Spinal cord (tissue), 10 donors: Measurements from ENCODE around the gene IMMP2L. TPM values are rescaled to one million over a fixed set of nuclear protein-coding genes. Genes with fewer than 3 reads are reported as not detected.

Experiments used
- DNase-seq, 6 donors: peaks; one replicate each; pipeline versions ENCODE4 v3.0.0 to v3.0.0-alpha.2; 2013 to 2015; ENCODE audit warnings: low spot score in 6 of 6, low read depth in 4 of 6
- H3K27ac ChIP-seq: one replicate; pipeline ENCODE4 v1.5.1; 2013; ENCODE audit warnings: low read depth, low read length, control low read depth
- H3K27me3 ChIP-seq: one replicate; pipeline ENCODE4 v1.6.1; 2013; ENCODE audit warnings: low read length; ENCODE audit not compliant: control insufficient read depth, insufficient read depth
- H3K36me3 ChIP-seq: one replicate; pipeline ENCODE4 v1.6.1; 2013; ENCODE audit warnings: low read length; ENCODE audit not compliant: control insufficient read depth, insufficient read depth
- H3K4me1 ChIP-seq: one replicate; pipeline ENCODE4 v1.6.1; 2013; ENCODE audit warnings: low read length; ENCODE audit not compliant: control insufficient read depth, insufficient read depth
- H3K4me3 ChIP-seq: one replicate; pipeline ENCODE4 v1.5.1; 2013; ENCODE audit warnings: low read depth, low read length, control low read depth
- H3K9me3 ChIP-seq: one replicate; pipeline ENCODE4 v1.6.1; 2013; ENCODE audit warnings: low read length; ENCODE audit not compliant: control insufficient read depth, insufficient read depth
- WGBS: methylation state at CpG from one replicate; pipeline ENCODE4 v1.1.5; 2013; ENCODE audit warnings: missing lambda C conversion rate; ENCODE audit not compliant: insufficient coverage; 5-methylcytosine and 5-hydroxymethylcytosine counted together
- polyA plus RNA-seq, 2 donors: library from polyadenylated mRNA; unstranded; fragments of 120-200 nt; gene quantifications; one replicate each; pipeline ENCODE4 v1.2.1, GENCODE V29; 2013; ENCODE audit not compliant: insufficient read length in 2 of 2
- total RNA-seq, 2 donors: library from RNA; depleted of rRNA in 1 of 2; stranded (reverse); fragments of 120-200 nt in 1 of 2; fragments of >200 nt in 1 of 2; gene quantifications; one replicate each; pipeline versions ENCODE4 v1.2.3 to v1.2.4, GENCODE V29; 2013 to 2014
- donor health status: healthy.

Gene IMMP2L
- total and polyA plus RNA-seq, 4 donors: 14.8 to 26.8 (median 17.4) TPM

DNA sequence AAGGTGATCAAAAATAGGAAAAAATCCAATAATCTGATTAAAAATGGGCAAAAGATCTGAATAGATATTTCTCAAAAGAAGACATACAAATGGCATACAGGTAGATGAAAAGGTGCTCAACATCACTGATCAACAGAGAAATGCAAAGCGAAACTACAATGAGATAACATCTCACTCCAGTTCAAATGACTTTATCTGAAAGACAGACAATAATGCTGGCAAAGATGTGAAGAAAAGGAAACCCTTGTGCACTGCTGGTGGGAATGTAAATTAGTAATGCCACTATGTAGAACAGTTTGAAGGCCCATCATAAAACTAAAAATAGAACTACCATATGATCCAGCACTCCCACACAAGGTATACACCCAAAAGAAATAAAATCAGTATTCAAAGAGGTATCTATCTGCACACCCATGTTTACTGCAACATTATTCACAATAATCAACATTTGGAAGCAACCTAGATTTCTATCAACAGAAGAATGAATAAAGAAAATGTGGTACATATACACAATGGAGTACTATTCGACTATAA is 386.3 kb downstream of the IMMP2L start:
- H3K4me1 ChIP-seq: no peaks in the 10 kb centered on the region
- no peaks in the 10 kb centered on the region for H3K36me3 ChIP-seq
- no CpG with 5 or more reads among the region's 2 CpGs for WGBS

DNA sequence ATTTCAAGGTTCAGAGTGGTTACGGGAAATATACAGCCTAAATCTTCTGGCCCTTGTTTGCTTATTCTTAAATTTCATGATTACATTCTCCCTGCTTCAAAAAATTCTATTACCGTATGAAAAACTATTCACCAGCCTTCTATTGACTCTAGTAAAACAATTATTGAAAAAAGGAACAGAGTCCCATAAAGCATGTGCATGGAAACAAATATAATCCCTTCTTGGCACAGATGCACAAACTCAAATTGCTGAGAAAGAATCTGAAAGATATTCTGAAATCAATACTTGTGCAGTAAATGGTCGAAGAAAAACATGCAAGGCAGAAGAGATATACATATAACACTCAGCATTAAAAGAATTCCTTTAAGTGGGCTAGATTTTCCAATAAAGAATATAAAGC is 387.8 kb downstream of the IMMP2L start:
- no peaks in the 10 kb centered on the region for H3K36me3 ChIP-seq
- H3K4me1 ChIP-seq: no peaks in the 10 kb centered on the region
- no peaks in the 10 kb centered on the region for H3K27me3 ChIP-seq
- peak in 1 of 6 donors; percentile 23 for DNase-seq
- H3K4me3 ChIP-seq: no peak overlapping the region
- no CpG with 5 or more reads among the region's 3 CpGs for WGBS
- no peak overlapping the region for H3K27ac ChIP-seq
- H3K9me3 ChIP-seq: peaks cover 2% of the 10 kb centered on the region

More for the DNA sequence above, 386.3 kb downstream of the IMMP2L start:
- H3K4me3 ChIP-seq: no peak overlapping the region
- H3K27me3 ChIP-seq: no peaks in the 10 kb centered on the region
- DNase-seq: no peak
- H3K27ac ChIP-seq: no peak overlapping the region
- H3K9me3 ChIP-seq: peaks cover 2% of the 10 kb centered on the region

DNA sequence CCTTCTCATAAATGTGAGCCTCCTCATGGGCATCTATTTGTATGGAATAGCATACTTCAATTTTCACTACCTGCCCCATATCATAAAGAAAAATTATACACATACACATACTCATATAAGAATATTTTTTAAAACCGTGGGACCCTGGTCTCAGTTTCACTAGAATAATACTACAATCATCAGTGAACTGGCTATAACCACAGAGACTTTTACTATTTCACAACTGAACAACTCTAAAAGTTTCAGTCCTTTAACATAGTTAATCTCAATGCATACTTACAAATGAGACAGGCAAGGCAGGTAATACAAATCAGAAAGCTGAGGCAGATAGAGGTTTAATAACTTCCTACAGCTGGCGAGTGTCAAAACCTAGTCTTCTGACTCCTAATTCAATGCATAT is 388.3 kb downstream of the IMMP2L start:
- WGBS: 100% methylated on average over 1 of the region's 2 CpGs
- H3K9me3 ChIP-seq: no peaks in the 10 kb centered on the region
- H3K4me3 ChIP-seq: no peak overlapping the region
- no peak for DNase-seq
- H3K4me1 ChIP-seq: no peaks in the 10 kb centered on the region
- H3K27me3 ChIP-seq: no peaks in the 10 kb centered on the region
- H3K36me3 ChIP-seq: no peaks in the 10 kb centered on the region
- H3K27ac ChIP-seq: no peak overlapping the region

DNA sequence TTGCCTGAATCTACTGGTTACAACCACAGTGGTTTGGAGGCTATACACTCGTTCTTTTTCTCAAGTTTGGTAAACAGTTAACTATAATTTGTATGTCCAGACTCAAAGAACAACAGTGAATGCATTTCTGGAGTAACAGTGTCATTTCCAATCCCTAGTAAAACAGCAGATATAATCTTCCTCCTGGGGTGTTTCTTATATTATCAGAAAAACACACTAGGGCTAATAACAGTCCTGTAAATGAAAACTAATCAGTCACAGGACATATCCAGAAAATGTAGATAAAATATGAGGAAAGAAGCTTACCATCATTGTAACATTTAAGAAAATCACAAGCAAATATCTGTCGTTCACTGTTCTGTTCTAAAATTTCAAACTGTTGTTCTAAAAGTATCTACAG is 388.8 kb downstream of the IMMP2L start:
- no peak for DNase-seq
- H3K4me3 ChIP-seq: no peak overlapping the region
- no peak overlapping the region for H3K27ac ChIP-seq
- H3K9me3 ChIP-seq: no peaks in the 10 kb centered on the region
- WGBS: no CpG with 5 or more reads among the region's 2 CpGs
- H3K27me3 ChIP-seq: no peaks in the 10 kb centered on the region
- no peaks in the 10 kb centered on the region for H3K36me3 ChIP-seq
- no peaks in the 10 kb centered on the region for H3K4me1 ChIP-seq

DNA sequence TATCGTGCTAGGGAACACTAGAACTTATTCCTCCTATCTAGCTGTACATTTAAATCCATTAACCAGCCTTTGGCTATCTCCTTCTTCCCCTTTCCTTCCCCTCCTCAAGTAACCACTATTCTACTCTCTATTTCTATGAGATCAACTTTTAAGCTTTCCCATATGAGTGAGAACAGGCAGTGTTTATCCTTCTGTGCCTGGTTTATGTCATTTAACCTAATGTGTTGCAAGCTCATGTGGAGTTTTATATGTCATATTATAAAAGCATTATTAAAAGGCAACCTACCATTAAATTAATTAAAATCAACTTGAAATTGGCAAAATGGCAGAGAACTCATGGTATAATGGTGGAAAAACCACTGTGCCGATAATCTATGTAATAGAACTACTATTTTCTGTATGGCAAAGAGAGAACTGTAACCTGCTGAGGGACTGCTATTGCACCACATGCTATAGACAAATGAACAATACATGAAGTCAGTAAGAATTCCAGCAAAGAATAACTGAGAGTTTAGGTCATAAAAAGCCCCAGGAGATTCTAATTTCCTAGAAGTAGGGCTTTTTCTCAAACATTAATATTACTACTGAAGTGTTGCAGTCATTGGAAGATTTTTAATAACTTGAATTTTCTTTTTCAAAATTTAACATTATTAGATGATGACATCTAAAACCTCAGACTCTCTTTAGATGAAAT is 389.6 kb downstream of the IMMP2L start:
- H3K27ac ChIP-seq: no peak overlapping the region
- no peaks in the 10 kb centered on the region for H3K36me3 ChIP-seq
- H3K27me3 ChIP-seq: no peaks in the 10 kb centered on the region
- H3K9me3 ChIP-seq: no peaks in the 10 kb centered on the region
- no peaks in the 10 kb centered on the region for H3K4me1 ChIP-seq
- no peak overlapping the region for H3K4me3 ChIP-seq
- no CpG with 5 or more reads among the region's 2 CpGs for WGBS
- peak in 1 of 6 donors; percentile 43 for DNase-seq

DNA sequence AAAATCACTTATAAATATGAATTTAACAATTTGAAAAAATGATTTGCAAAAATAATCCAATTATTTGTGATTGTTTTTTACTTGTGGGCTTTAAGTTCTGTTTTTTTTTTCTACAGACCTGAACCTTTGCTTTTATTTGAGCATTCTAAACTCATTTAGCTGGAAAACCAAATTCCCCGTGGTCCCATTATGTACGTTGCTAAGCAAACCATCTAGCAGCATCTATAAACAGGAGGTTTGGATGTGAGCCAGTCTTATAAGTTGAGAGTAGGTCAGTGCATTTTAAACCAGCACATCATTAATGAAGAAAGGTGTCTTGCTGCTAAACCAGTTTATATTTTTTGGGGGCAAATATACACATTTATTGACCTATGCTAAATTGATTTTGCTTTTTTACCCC is 394.1 kb downstream of the IMMP2L start:
- WGBS: no CpG with 5 or more reads among the region's 2 CpGs
- H3K27me3 ChIP-seq: no peaks in the 10 kb centered on the region
- no peaks in the 10 kb centered on the region for H3K36me3 ChIP-seq
- H3K4me1 ChIP-seq: no peaks in the 10 kb centered on the region
- H3K27ac ChIP-seq: no peak overlapping the region
- DNase-seq: peak; percentile 20 to 95 (median 56)
- no peak overlapping the region for H3K4me3 ChIP-seq
- no peaks in the 10 kb centered on the region for H3K9me3 ChIP-seq

DNA sequence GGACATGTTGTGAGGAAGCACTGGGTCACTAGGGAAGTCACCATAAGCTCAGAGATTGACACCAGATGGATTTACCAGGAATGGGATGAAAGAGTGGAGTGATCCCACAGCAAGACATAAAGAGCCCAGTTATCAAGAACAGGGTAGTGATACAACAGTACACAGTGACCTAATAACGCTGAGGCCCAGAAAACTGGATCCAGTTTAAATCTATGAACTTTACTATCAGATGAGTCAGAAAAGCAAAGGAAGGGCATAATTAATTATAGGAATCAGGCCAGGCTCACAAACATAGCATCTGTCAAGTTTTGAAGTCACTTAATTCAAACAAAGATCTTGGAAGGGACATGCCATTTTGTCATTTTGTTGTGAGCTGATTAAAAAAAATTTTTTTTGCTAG is 397.9 kb downstream of the IMMP2L start:
- no peak for DNase-seq
- Histone ChIP-seq H3K4me1 (no peaks in the 10 kb centered on the region), H3K36me3 (no peaks in the 10 kb centered on the region), H3K27ac (no peak overlapping the region), H3K27me3 (no peaks in the 10 kb centered on the region), H3K9me3 (no peaks in the 10 kb centered on the region), H3K4me3 (no peak overlapping the region)
- WGBS: no CpG with 5 or more reads among the region's 1 CpG

DNA sequence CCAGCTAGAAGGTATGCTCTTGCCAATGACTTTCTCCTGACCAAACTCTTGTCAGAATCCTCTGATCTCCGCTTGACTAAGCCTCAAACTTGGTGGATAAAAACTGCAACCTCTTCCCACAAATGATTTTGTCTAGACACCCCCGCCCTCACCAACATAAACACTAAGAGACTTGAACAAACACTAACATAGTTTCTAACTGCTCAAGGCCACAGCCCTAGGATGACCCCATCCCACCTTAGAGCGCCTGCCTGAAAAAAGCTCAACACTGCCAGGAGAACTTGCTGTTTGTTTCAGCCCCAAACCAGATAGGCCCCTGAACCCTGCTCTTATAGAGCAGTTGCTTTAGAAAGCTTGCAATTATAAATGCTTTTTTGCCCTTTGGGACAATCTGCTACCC is 399.6 kb downstream of the IMMP2L start:
- WGBS: 92% methylated on average over 3 of the region's 3 CpGs
- H3K27ac ChIP-seq: no peak overlapping the region
- H3K4me3 ChIP-seq: no peak overlapping the region
- no peaks in the 10 kb centered on the region for H3K4me1 ChIP-seq
- no peak for DNase-seq
- no peaks in the 10 kb centered on the region for H3K27me3 ChIP-seq
- no peaks in the 10 kb centered on the region for H3K36me3 ChIP-seq
- no peaks in the 10 kb centered on the region for H3K9me3 ChIP-seq

DNA sequence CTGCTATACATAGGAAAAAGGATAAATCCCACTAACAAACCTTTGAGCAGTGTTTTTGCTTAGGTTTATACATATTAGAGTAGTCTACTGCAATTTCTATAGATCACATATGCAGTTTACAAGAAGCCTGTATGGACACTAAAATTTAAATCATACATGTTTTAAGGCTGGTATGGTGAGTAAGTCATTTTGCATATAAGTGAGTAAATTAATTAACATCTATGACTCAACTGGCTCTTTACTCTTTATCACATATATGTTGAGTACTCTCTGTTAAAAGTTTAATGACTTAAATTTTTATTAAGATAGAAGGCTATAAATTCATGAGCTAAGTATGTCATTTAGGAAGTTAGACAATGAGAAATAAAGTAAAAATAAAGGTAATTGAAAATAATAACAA is 402.0 kb downstream of the IMMP2L start:
- no peaks in the 10 kb centered on the region for H3K4me1 ChIP-seq
- H3K9me3 ChIP-seq: peaks cover 2% of the 10 kb centered on the region
- DNase-seq: no peak
- no peaks in the 10 kb centered on the region for H3K36me3 ChIP-seq
- H3K27ac ChIP-seq: no peak overlapping the region
- H3K27me3 ChIP-seq: no peaks in the 10 kb centered on the region
- H3K4me3 ChIP-seq: no peak overlapping the region

DNA sequence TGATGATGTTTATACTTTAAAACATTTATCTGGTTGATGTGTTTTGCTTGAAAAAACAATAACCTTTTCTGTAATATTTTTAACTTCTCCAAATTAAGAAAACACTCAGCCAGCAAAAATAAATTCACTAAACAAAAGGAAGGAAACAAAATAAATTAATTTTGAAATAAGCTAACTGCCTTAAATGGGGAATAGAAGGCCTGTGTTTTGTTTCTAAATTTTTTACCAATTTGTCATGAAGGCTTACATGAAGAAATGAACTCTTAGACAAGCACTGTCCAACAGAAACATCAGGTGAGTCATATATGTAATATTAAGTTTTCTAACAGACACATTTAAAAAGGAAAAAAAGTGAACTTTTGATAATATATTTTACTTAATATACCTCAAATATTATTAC is 402.9 kb downstream of the IMMP2L start:
- Histone ChIP-seq H3K36me3 (no peaks in the 10 kb centered on the region), H3K4me1 (no peaks in the 10 kb centered on the region), H3K9me3 (peaks cover 2% of the 10 kb centered on the region), H3K27ac (no peak overlapping the region), H3K27me3 (no peaks in the 10 kb centered on the region), H3K4me3 (no peak overlapping the region)
- DNase-seq: no peak
